Measurements from ENCODE around the gene ZDHHC18. TPM values are rescaled to one million over a fixed set of nuclear protein-coding genes. Genes with fewer than 3 reads are reported as not detected.

The ZDHHC18 gene
- total and polyA plus RNA-seq, 2 donors (not counting 1 experiment from before 2014, with no cell fraction given): 6.3 to 16.9 TPM

- Histone ChIP-seq H3K36me3 (ENCODE audit: control insufficient read depth, insufficient read depth, low read length) (peaks cover 13% of the 10 kb centered on the region), H3K27me3 (ENCODE audit: control insufficient read depth, insufficient read depth, low read length) (no peaks in the 10 kb centered on the region), H4K20me1 (ENCODE audit: control insufficient read depth, extremely low read depth, insufficient read depth, low read length) (no peaks in the 10 kb centered on the region), H3K79me2 (ENCODE audit: control insufficient read depth, insufficient read depth, low read length) (no peaks in the 10 kb centered on the region), H3K9me3 (ENCODE audit: control insufficient read depth, insufficient read depth, low read depth, low read length) (no peaks in the 10 kb centered on the region), H2AFZ (ENCODE audit: low read length) (no peak overlapping the region), H3K4me3 (replicated peaks in 1 of 4; ENCODE audit: control extremely low read depth in 1 of 4, insufficient read depth in 1 of 4, low read depth in 3 of 4, low read length in 4 of 4) (no peak overlapping the region), H3K9ac (ENCODE audit: insufficient read depth, low read length) (no peak overlapping the region), H3K27ac (ENCODE audit: insufficient read depth, low read length) (no peak overlapping the region), H3K4me1 (ENCODE audit: control insufficient read depth, extremely low read depth, insufficient read depth, low read length) (peaks cover 4% of the 10 kb centered on the region), H3K4me2 (ENCODE audit: extremely low read depth, insufficient read depth, low read length) (no peak overlapping the region)
- TF ChIP-seq CTCF (conservative IDR thresholded peaks at IDR 0.05 in 1 of 2, IDR thresholded peaks at IDR 0.05 in 1 of 2; ENCODE audit: low read depth in 1 of 2, low read length in 2 of 2) (no peak), EZH2 (IDR thresholded peaks at IDR 0.05; ENCODE audit: low read length, missing control alignments) (no peak)
- DNase-seq (ENCODE audit: low read depth in 2 of 2): no peak
Observed at GRCh38 chr1:26856604-26857469, 30.3 kb downstream of the ZDHHC18 start.

- H3K9me3 ChIP-seq (ENCODE audit: control insufficient read depth, insufficient read depth, low read depth, low read length): no peaks in the 10 kb centered on the region
- DNase-seq (ENCODE audit: low read depth in 2 of 2): no peak
- no peaks in the 10 kb centered on the region for H3K27me3 ChIP-seq (ENCODE audit: control insufficient read depth, insufficient read depth, low read length)
- H4K20me1 ChIP-seq (ENCODE audit: control insufficient read depth, extremely low read depth, insufficient read depth, low read length): no peaks in the 10 kb centered on the region
- no peak overlapping the region for H2AFZ ChIP-seq (ENCODE audit: low read length)
- no peaks in the 10 kb centered on the region for H3K79me2 ChIP-seq (ENCODE audit: control insufficient read depth, insufficient read depth, low read length)
- H3K4me3 ChIP-seq (replicated peaks in 1 of 4; ENCODE audit: control extremely low read depth in 1 of 4, insufficient read depth in 1 of 4, low read depth in 3 of 4, low read length in 4 of 4): no peak overlapping the region
- no peak overlapping the region for H3K9ac ChIP-seq (ENCODE audit: insufficient read depth, low read length)
- H3K4me1 ChIP-seq (ENCODE audit: control insufficient read depth, extremely low read depth, insufficient read depth, low read length): peaks cover 4% of the 10 kb centered on the region
- TF ChIP-seq CTCF (conservative IDR thresholded peaks at IDR 0.05 in 1 of 2, IDR thresholded peaks at IDR 0.05 in 1 of 2; ENCODE audit: low read depth in 1 of 2, low read length in 2 of 2): no peak
- no peak for TF ChIP-seq EZH2 (IDR thresholded peaks at IDR 0.05; ENCODE audit: low read length, missing control alignments)
- no peak overlapping the region for H3K27ac ChIP-seq (ENCODE audit: insufficient read depth, low read length)
- H3K36me3 ChIP-seq (ENCODE audit: control insufficient read depth, insufficient read depth, low read length): peaks cover 10% of the 10 kb centered on the region
- H3K4me2 ChIP-seq (ENCODE audit: extremely low read depth, insufficient read depth, low read length): no peak overlapping the region
Observed at GRCh38 chr1:26857473-26858060, 31.1 kb downstream of the ZDHHC18 start.

GRCh38 chr1:26858160-26858559 lies 31.7 kb downstream of the ZDHHC18 start:
- H3K9me3 ChIP-seq (ENCODE audit: control insufficient read depth, insufficient read depth, low read depth, low read length): no peaks in the 10 kb centered on the region
- no peaks in the 10 kb centered on the region for H3K27me3 ChIP-seq (ENCODE audit: control insufficient read depth, insufficient read depth, low read length)
- no peak overlapping the region for H3K9ac ChIP-seq (ENCODE audit: insufficient read depth, low read length)
- peak in 1 of 2 donors; percentile 11 for DNase-seq (ENCODE audit: low read depth in 2 of 2)
- no peak overlapping the region for H3K4me3 ChIP-seq (replicated peaks in 1 of 4; ENCODE audit: control extremely low read depth in 1 of 4, insufficient read depth in 1 of 4, low read depth in 3 of 4, low read length in 4 of 4)
- H3K27ac ChIP-seq (ENCODE audit: insufficient read depth, low read length): no peak overlapping the region
- H2AFZ ChIP-seq (ENCODE audit: low read length): no peak overlapping the region
- H4K20me1 ChIP-seq (ENCODE audit: control insufficient read depth, extremely low read depth, insufficient read depth, low read length): no peaks in the 10 kb centered on the region
- TF ChIP-seq CTCF (conservative IDR thresholded peaks at IDR 0.05 in 1 of 2, IDR thresholded peaks at IDR 0.05 in 1 of 2; ENCODE audit: low read depth in 1 of 2, low read length in 2 of 2) (no peak), EZH2 (IDR thresholded peaks at IDR 0.05; ENCODE audit: low read length, missing control alignments) (no peak)
- no peaks in the 10 kb centered on the region for H3K79me2 ChIP-seq (ENCODE audit: control insufficient read depth, insufficient read depth, low read length)
- no peak overlapping the region for H3K4me2 ChIP-seq (ENCODE audit: extremely low read depth, insufficient read depth, low read length)
- H3K36me3 ChIP-seq (ENCODE audit: control insufficient read depth, insufficient read depth, low read length): peaks cover 9% of the 10 kb centered on the region
- H3K4me1 ChIP-seq (ENCODE audit: control insufficient read depth, extremely low read depth, insufficient read depth, low read length): peaks cover 2% of the 10 kb centered on the region
